Body of pancreas (tissue), 4 donors: ENCODE results near the gene FLOT1.

Experiments
- POLR2A ChIP-seq, 3 donors: fragments of 450-650 bp; IDR thresholded peaks; one replicate each; pipeline ENCODE4 v1.6.1; 2016; ENCODE audit warnings: antibody characterized with exemption in 3 of 3, mild to moderate bottlenecking in 2 of 3
- TF ChIP-seq, protein P1 (sequence below), 7 experiments: fragments of 450-650 bp in 4 of 7; fragments of 200-600 bp in 3 of 7; sonication (generic) in 3 of 7; IDR thresholded peaks; one replicate each; pipeline ENCODE4 v1.5.1; 2016 to 2019; ENCODE audit warnings: antibody characterized with exemption in 7 of 7

DNA sequence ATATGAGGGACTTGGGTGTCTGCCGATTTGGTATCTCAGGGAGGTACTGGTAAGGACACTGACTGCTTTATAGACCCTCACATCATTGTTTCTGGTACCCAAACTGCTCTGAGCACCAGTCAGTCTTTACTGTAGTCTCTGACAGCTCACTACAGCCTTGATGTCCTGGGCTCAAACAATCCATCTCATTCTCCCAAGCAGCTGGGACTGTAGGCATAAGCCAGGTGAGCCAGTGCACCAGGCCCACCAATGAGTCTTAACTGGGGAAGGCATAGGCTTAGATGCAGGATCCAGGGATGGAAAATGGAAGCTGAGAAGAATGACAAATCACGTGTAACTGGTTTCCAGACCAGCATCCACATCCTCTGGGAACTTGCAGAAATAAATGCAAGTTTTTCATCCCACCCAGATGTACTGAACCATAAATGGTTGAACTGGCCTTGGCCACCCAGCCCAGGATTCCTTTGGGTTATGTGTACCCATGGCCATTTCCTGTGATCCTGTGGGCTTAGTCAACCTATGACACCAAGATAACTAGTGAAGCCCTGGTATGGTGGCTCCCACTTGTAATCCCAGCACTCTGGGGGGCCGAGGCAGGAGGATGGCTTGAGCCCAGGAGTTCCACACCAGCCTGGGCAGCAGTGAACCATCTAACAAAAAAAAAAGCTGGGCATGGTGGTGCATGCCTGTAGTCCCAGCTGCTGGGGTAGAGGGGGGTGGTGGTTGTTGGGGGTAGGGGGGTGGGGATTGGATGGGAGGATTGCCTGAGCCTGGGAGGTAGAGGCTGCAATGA is 16.6 kb downstream of the FLOT1 start:
- TF ChIP-seq, protein P1, sequence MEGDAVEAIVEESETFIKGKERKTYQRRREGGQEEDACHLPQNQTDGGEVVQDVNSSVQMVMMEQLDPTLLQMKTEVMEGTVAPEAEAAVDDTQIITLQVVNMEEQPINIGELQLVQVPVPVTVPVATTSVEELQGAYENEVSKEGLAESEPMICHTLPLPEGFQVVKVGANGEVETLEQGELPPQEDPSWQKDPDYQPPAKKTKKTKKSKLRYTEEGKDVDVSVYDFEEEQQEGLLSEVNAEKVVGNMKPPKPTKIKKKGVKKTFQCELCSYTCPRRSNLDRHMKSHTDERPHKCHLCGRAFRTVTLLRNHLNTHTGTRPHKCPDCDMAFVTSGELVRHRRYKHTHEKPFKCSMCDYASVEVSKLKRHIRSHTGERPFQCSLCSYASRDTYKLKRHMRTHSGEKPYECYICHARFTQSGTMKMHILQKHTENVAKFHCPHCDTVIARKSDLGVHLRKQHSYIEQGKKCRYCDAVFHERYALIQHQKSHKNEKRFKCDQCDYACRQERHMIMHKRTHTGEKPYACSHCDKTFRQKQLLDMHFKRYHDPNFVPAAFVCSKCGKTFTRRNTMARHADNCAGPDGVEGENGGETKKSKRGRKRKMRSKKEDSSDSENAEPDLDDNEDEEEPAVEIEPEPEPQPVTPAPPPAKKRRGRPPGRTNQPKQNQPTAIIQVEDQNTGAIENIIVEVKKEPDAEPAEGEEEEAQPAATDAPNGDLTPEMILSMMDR (IDR thresholded peaks at IDR 0.05) = no peak
- no peak for TF ChIP-seq POLR2A (IDR thresholded peaks at IDR 0.05)
